Cardiac septum (tissue), 1 donor: Measurements from ENCODE around the gene GRIK2. TPM values are rescaled to one million over a fixed set of nuclear protein-coding genes. Genes with fewer than 3 reads are reported as not detected.

ENCODE experiments used
- DNase-seq: peaks from one replicate; pipeline ENCODE4 v3.0.0-alpha.2; 2020; ENCODE audit warnings: low spot score
- intact Hi-C: fragments of 100-400 bp; cut with DNase I; formaldehyde crosslinking; loops from one replicate; pipeline ENCODE4 v1.14.0; 2022
- total RNA-seq: library from RNA; stranded (reverse); fragmentation: NEBNext Ultra II Directional; extraction: Animal tissue kit (Norgen Biotek cat#: 25700); gene quantifications from one replicate; pipeline ENCODE4 v1.2.1, GENCODE V29; 2021
- donor health status: DM: no; HTN: no; CAD: no.

The GRIK2 gene
- total RNA-seq, 1 donor from 2014 or later: 0.67 TPM

DNA sequence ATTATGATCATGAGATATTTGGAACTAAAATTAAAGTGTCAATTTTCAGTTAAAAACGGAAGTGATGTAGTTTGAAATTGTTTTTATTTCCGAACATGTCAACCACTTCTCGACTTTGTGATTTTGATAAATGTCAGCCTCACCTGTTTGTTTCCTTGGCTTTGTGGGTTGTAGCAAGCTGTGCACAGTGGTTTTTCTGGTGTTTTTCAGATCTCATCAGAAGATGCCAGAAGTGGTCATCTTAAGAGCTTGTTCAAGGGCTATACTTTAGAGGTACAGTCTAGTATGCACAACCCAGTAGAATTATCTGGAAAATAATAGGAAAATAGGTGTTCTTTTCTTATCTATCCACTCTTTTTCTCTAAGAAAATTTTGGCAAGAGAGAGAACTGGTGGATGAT lies 134.0 kb downstream of the GRIK2 start:
- DNase-seq: no peak

DNA sequence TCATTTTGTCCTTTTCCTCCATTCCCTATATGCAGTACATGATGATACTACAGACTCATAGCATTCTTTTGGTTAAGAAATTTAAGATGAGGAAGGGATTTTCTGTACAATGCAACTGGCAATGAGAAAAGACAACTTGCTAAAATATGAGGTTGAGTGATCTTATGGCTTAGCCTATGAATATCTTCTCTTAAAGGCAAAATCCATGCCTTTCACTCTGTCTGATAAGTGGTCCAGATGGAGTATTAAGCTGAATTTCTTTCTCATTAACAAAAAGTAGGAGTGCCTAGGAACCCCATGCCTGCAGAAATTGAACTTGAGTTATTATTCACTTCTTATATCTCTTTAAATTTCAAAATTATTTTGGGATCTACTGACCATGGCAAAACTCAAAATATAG lies 135.3 kb downstream of the GRIK2 start:
- intact Hi-C loops: no loop called here
- no peak for DNase-seq

More for the DNA sequence above, 134.0 kb downstream of the GRIK2 start:
- intact Hi-C loops: no loop called here

- intact Hi-C loops: no loop called here
Measured at GRCh38 chr6:101531538-101531937, 138.0 kb downstream of the GRIK2 start.

GRCh38 chr6:101534386-101534785 lies 140.9 kb downstream of the GRIK2 start:
- DNase-seq: no peak
- intact Hi-C loops: no loop called here

More at GRCh38 chr6:101531538-101531937, 138.0 kb downstream of the GRIK2 start:
- DNase-seq: no peak

- DNase-seq: no peak
- intact Hi-C loops: no loop called here
Measured at GRCh38 chr6:101534821-101535220, 141.3 kb downstream of the GRIK2 start.

DNA sequence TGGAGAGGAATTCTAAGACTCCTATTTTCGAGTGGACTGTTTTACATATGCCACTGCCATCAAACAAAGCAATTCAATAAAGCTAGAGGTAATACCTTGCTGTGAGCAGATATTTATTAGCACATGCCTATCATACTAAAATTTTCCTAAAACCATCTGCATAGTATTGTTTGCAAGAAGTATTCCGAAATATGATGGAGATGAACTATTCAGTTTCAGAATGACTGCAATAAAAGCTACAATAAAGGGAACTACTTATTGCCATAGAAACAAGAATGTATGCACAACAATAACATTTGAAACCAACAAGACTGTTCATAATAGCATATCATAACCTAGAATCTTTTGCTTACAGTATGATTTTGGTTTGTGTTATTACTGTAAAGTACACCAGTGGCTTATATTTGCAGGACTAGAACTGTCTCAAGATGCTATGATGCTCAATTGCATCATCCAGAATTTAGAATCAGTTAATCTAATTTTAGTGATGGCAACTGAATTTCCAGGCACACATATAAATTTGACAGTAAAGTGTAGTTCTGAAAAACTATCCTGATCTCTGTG lies 144.3 kb downstream of the GRIK2 start:
- intact Hi-C loops: no loop called here
- DNase-seq: no peak

- DNase-seq: no peak
- intact Hi-C loops: no loop called here
Measured at GRCh38 chr6:101539510-101540245, 146.2 kb downstream of the GRIK2 start.

GRCh38 chr6:101541894-101542293 lies 148.4 kb downstream of the GRIK2 start:
- intact Hi-C loops: no loop called here
- no peak for DNase-seq

DNA sequence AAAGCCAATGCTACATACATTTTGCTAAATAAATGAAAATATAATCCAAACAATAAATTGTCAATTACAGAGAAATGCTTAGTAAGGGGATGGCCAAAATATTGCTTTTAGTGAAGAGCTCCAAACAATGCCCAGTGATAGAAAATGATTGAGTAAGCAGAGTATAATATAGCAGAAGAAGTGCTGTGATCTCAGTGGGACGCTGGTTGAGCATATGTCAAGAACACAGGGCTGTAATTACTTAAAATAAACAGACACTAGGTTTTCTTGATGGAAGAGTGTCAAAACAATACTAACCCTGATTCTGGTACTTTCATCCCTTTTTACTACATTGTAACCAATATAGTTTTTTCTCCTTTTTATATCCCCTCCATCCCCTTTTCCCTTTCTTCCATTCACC lies 150.3 kb downstream of the GRIK2 start:
- DNase-seq: no peak
- intact Hi-C loops: no loop called here

GRCh38 chr6:101544286-101544685 lies 150.8 kb downstream of the GRIK2 start:
- intact Hi-C loops: no loop called here
- no peak for DNase-seq

GRCh38 chr6:101545191-101545590 lies 151.7 kb downstream of the GRIK2 start:
- DNase-seq: no peak
- intact Hi-C loops: no loop called here

DNA sequence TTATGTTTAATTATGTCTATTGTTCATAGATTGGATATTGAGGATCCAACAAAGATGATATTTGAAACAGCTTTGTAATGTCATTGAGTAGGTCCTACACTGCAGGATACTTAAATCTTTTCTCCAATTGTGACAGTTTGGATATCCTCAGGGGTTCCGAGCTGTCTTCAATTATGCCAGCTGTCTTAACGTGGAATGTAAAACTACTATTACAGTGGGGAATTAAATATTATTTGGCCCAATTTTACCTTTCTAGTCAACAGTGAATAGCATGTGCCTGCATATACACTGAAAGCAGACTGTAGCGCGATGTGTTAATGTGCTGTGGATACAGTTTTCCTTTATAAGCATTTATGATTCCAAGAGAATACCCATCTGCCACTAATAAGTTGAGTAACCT lies 156.9 kb downstream of the GRIK2 start:
- intact Hi-C loops: no loop called here
- DNase-seq: no peak

GRCh38 chr6:101554231-101554630 lies 160.7 kb downstream of the GRIK2 start:
- no peak for DNase-seq
- intact Hi-C loops: no loop called here

- intact Hi-C loops: no loop called here
- DNase-seq: no peak
Measured at GRCh38 chr6:101558712-101559111, 165.2 kb downstream of the GRIK2 start.

GRCh38 chr6:101572627-101573026 lies 179.1 kb downstream of the GRIK2 start:
- no peak for DNase-seq
- intact Hi-C loops: no loop called here

- intact Hi-C loops: no loop called here
- no peak for DNase-seq
Measured at GRCh38 chr6:101577091-101577490, 183.6 kb downstream of the GRIK2 start.

- intact Hi-C loops: no loop called here
- no peak for DNase-seq
Measured at GRCh38 chr6:101578306-101578705, 184.8 kb downstream of the GRIK2 start.

DNA sequence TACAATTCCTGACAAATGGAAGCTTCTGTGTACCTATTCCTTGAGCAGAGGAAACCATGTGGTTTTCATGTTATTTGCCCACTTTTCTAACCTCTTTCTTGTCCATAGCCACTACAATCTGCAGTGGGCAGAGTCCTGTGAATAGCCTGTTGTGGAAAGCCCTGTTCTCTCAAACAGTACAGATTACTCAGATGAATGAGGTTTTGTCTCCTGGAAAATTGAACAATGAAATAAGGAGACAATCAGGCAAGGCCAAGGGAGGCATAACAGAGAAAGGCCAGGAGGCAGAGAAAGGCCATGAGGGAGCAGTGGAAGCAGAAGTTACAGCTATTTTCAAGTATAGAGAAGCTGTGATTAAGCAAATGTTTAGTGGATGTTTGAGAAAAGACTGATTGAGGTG lies 189.3 kb downstream of the GRIK2 start:
- no peak for DNase-seq
- intact Hi-C loops: no loop called here

DNA sequence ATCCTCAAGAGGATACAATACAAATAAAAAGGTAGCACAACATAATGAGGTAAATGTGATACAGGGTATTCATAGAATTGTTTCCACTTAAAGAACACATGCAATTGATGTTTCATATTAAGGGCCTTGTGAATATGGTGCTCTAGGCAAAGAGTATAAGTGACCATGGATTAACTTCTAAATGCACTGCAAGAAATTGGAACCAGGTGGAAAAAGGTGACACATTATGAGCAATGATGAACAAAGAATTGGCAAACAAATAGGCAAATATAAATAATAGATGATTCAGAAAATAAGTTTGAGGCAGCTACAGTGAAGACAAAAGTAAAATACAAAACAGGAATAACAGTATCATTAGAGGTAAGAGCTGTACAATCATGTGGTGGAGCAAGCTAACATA lies 192.0 kb downstream of the GRIK2 start:
- intact Hi-C loops: no loop called here

DNA sequence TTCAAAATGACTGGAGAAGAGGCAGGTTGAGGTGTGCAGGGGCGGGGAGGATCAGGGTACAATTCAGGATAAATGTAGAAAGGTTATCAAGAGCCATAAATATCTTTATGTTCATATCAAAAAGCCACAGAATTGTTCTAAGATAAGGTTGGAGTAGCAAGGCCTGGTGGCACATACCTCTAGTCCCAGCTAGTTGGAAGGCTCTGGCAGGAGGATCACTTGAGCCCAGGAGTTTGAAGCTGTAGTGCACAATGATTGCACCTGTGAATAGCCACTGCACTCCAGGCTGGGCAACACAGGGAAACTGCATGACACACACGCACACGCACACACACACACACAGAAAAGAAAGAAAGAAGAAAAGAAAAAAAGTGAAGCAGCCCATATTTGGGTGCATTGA lies 194.8 kb downstream of the GRIK2 start:
- DNase-seq: no peak
- intact Hi-C loops: no loop called here

More for the DNA sequence above, 192.0 kb downstream of the GRIK2 start:
- DNase-seq: no peak

- intact Hi-C loops: no loop called here
- no peak for DNase-seq
Measured at GRCh38 chr6:101595276-101595675, 201.8 kb downstream of the GRIK2 start.

GRCh38 chr6:101597693-101598092 lies 204.2 kb downstream of the GRIK2 start:
- no peak for DNase-seq
- intact Hi-C loops: no loop called here
